WERI-Rb-1 (cell line): ENCODE data around the gene NAE1.

Source experiments
- DNase-seq: peaks from one replicate; pipeline ENCODE4 v3.0.0-alpha.2; 2020
- H3K27ac ChIP-seq: fragments of 250-450 bp; sonication (Bioruptor Pico); 2 replicates; pipeline ENCODE4 v1.5.1; 2020; ENCODE audit warnings: mild to moderate bottlenecking, moderate library complexity
- H3K27me3 ChIP-seq: fragments of 250-450 bp; sonication (Bioruptor Pico); 2 replicates; pipeline ENCODE4 v1.5.1; 2021; ENCODE audit warnings: mild to moderate bottlenecking, low read depth, moderate library complexity; ENCODE audit not compliant: insufficient read depth, severe bottlenecking
- H3K36me3 ChIP-seq: fragments of 250-450 bp; sonication (Bioruptor Pico); 2 replicates; pipeline ENCODE4 v1.5.1; 2020; ENCODE audit warnings: mild to moderate bottlenecking, moderate library complexity
- H3K4me3 ChIP-seq: 2 replicates; pipeline ENCODE4 v1.5.1; 2011; ENCODE audit warnings: low read depth, mild to moderate bottlenecking, control low read depth, low read length
- H3K9me3 ChIP-seq: fragments of 250-450 bp; sonication (Bioruptor Pico); 2 replicates; pipeline ENCODE4 v1.5.1; 2021; ENCODE audit warnings: mild to moderate bottlenecking, moderate library complexity; ENCODE audit not compliant: severe bottlenecking
- CTCF ChIP-seq: IDR thresholded peaks from 2 replicates; pipeline ENCODE4 v1.5.1; 2011; ENCODE audit warnings: low read depth, mild to moderate bottlenecking, control low read depth, inconsistent platforms, low read length

NAE1 gene

GRCh38 chr16:66848172-66848571, 17.4 kb upstream of the NAE1 start:
- no peak for DNase-seq
- H3K27me3 ChIP-seq, result peaks cover 18% of the 10 kb centered on the region
- TF ChIP-seq CTCF, result no peak
- no peak overlapping the region for H3K27ac ChIP-seq
- H3K36me3 ChIP-seq, result no peaks in the 10 kb centered on the region
- no peak overlapping the region for H3K4me3 ChIP-seq
- H3K9me3 ChIP-seq, result no peaks in the 10 kb centered on the region

- no peak overlapping the region for H3K27ac ChIP-seq
- H3K9me3 ChIP-seq, result no peaks in the 10 kb centered on the region
- H3K4me3 ChIP-seq, result no peak overlapping the region
- no peaks in the 10 kb centered on the region for H3K36me3 ChIP-seq
- no peak for TF ChIP-seq CTCF
- no peak for DNase-seq
- peaks cover 18% of the 10 kb centered on the region for H3K27me3 ChIP-seq
Observed at GRCh38 chr16:66847533-66848067, 16.8 kb upstream of the NAE1 start.

- H3K27me3 ChIP-seq, result peaks cover 18% of the 10 kb centered on the region
- no peak overlapping the region for H3K4me3 ChIP-seq
Observed at GRCh38 chr16:66846831-66847230, 16.1 kb upstream of the NAE1 start.

GRCh38 chr16:66846266-66846665, 15.5 kb upstream of the NAE1 start:
- no peak for TF ChIP-seq CTCF
- Histone ChIP-seq H3K36me3 (no peaks in the 10 kb centered on the region), H3K27me3 (peaks cover 18% of the 10 kb centered on the region)

More at GRCh38 chr16:66846831-66847230, 16.1 kb upstream of the NAE1 start:
- Histone ChIP-seq H3K36me3 (no peaks in the 10 kb centered on the region), H3K9me3 (no peaks in the 10 kb centered on the region), H3K27ac (no peak overlapping the region)
- TF ChIP-seq CTCF, result no peak
- DNase-seq, result no peak

GRCh38 chr16:66845791-66846221, 15.0 kb upstream of the NAE1 start:
- DNase-seq, result no peak
- Histone ChIP-seq H3K36me3 (no peaks in the 10 kb centered on the region), H3K27ac (no peak overlapping the region), H3K9me3 (no peaks in the 10 kb centered on the region), H3K4me3 (no peak overlapping the region), H3K27me3 (peaks cover 18% of the 10 kb centered on the region)
- TF ChIP-seq CTCF, result no peak

More at GRCh38 chr16:66846266-66846665, 15.5 kb upstream of the NAE1 start:
- DNase-seq, result no peak
- H3K27ac ChIP-seq, result no peak overlapping the region
- no peaks in the 10 kb centered on the region for H3K9me3 ChIP-seq
- no peak overlapping the region for H3K4me3 ChIP-seq

- DNase-seq, result no peak
- H3K4me3 ChIP-seq, result peak overlapping the region; percentile 61
- TF ChIP-seq CTCF, result no peak
- no peak overlapping the region for H3K27ac ChIP-seq
- H3K36me3 ChIP-seq, result no peaks in the 10 kb centered on the region
- peaks cover 18% of the 10 kb centered on the region for H3K27me3 ChIP-seq
- no peaks in the 10 kb centered on the region for H3K9me3 ChIP-seq
Observed at GRCh38 chr16:66845080-66845410, 14.3 kb upstream of the NAE1 start.
